ENCODE data around the gene SMPD3. TPM values are rescaled to one million over a fixed set of nuclear protein-coding genes. Genes with fewer than 3 reads are reported as not detected.

Gene SMPD3
- total and polyA plus RNA-seq, 4 donors: 1.7 to 13.9 (median 5.0) TPM

DNA sequence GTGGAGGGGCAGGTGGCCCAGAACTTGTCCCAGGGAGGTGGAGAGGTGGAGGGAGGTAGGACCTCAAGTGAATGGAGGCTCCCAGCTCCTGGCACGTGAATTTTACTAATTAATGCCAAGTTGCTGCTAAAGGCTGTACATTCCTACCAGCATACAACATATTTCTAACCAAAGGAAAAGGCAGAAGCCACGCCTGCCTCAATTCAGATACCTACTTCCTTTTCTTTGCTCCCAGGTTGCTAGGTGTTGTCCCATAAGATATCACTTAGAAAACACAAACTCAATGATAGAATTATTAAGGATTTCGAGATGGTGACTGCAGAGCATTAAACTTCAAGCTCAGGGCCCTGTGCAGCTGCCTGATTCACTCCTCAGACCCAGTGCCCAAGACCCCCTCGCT, 20.5 kb upstream of the SMPD3 start:
- no peak overlapping the region for H3K27ac ChIP-seq (ENCODE audit: low read depth in 1 of 2, low read length in 1 of 2)
- no peak overlapping the region for H3K4me3 ChIP-seq
- peaks cover 0 to 3% (median 0%) of the 10 kb centered on the region in 3 donors for H3K27me3 ChIP-seq (ENCODE audit: control insufficient read depth in 3 of 3, insufficient read depth in 3 of 3, low read length in 2 of 3)
- ATAC-seq (ENCODE audit: insufficient read depth, low FRiP score) (no peak), DNase-seq (no peak)
- no peaks in the 10 kb centered on the region for H3K36me3 ChIP-seq (ENCODE audit: control insufficient read depth in 4 of 4, insufficient read depth in 4 of 4, low read length in 4 of 4)
- H3K4me1 ChIP-seq (ENCODE audit: control insufficient read depth in 5 of 5, insufficient read depth in 5 of 5, low read length in 5 of 5): peaks cover 0 to 37% (median 7%) of the 10 kb centered on the region in 5 donors
- 60 to 63% methylated on average over 4 of the region's 4 CpGs for WGBS, 2 donors
- TF ChIP-seq, protein P1, sequence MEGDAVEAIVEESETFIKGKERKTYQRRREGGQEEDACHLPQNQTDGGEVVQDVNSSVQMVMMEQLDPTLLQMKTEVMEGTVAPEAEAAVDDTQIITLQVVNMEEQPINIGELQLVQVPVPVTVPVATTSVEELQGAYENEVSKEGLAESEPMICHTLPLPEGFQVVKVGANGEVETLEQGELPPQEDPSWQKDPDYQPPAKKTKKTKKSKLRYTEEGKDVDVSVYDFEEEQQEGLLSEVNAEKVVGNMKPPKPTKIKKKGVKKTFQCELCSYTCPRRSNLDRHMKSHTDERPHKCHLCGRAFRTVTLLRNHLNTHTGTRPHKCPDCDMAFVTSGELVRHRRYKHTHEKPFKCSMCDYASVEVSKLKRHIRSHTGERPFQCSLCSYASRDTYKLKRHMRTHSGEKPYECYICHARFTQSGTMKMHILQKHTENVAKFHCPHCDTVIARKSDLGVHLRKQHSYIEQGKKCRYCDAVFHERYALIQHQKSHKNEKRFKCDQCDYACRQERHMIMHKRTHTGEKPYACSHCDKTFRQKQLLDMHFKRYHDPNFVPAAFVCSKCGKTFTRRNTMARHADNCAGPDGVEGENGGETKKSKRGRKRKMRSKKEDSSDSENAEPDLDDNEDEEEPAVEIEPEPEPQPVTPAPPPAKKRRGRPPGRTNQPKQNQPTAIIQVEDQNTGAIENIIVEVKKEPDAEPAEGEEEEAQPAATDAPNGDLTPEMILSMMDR (IDR thresholded peaks at IDR 0.05; ENCODE audit: control extremely low read depth, extremely low read depth): no peak
- no peaks in the 10 kb centered on the region for H3K9me3 ChIP-seq (ENCODE audit: control insufficient read depth in 4 of 4, insufficient read depth in 3 of 4, low read length in 3 of 4)
- H3K9ac ChIP-seq (ENCODE audit: insufficient read depth in 1 of 2, low read length in 2 of 2): no peak overlapping the region

- H3K9ac ChIP-seq (ENCODE audit: insufficient read depth in 1 of 2, low read length in 2 of 2): no peak overlapping the region
- H3K27ac ChIP-seq (ENCODE audit: low read depth in 1 of 2, low read length in 1 of 2): no peak overlapping the region
- 51 to 56% methylated on average over 4 of the region's 4 CpGs for WGBS, 2 donors
- no peaks in the 10 kb centered on the region for H3K36me3 ChIP-seq (ENCODE audit: control insufficient read depth in 4 of 4, insufficient read depth in 4 of 4, low read length in 4 of 4)
- TF ChIP-seq, protein P1 (IDR thresholded peaks at IDR 0.05; ENCODE audit: control extremely low read depth, extremely low read depth): no peak
- H3K9me3 ChIP-seq (ENCODE audit: control insufficient read depth in 4 of 4, insufficient read depth in 3 of 4, low read length in 3 of 4): no peaks in the 10 kb centered on the region
- no peak for ATAC-seq (ENCODE audit: insufficient read depth, low FRiP score)
- H3K4me3 ChIP-seq: no peak overlapping the region
- no peak for DNase-seq
- peaks cover 0 to 17% (median 7%) of the 10 kb centered on the region in 5 donors for H3K4me1 ChIP-seq (ENCODE audit: control insufficient read depth in 5 of 5, insufficient read depth in 5 of 5, low read length in 5 of 5)
- peaks cover 0 to 3% (median 0%) of the 10 kb centered on the region in 3 donors for H3K27me3 ChIP-seq (ENCODE audit: control insufficient read depth in 3 of 3, insufficient read depth in 3 of 3, low read length in 2 of 3)
These were observed 17.9 kb upstream of the SMPD3 start for GRCh38 chr16:68466174-68466573.

DNA sequence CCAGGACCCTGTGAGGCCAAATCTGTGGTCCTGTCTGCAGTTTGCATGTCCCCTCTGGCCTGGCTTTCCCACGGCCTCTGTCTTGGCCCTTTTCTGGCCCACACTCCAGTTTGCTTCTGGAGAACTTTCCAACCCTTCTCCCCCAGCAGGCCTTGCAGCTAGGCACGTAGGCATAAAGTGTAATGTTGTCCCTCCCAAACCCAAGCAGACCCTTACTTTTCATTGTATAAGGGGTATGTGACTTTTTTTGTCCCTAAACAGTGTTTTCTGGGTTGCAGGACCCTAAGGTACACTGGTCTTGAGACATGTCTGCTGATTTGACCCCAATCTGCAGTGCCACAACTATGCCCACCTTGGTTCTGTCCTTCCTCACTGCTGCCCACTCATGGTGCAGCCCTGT, 15.6 kb upstream of the SMPD3 start:
- H3K36me3 ChIP-seq (ENCODE audit: control insufficient read depth in 4 of 4, insufficient read depth in 4 of 4, low read length in 4 of 4): no peaks in the 10 kb centered on the region
- H3K9me3 ChIP-seq (ENCODE audit: control insufficient read depth in 4 of 4, insufficient read depth in 3 of 4, low read length in 3 of 4): no peaks in the 10 kb centered on the region
- peaks cover 0 to 6% (median 0%) of the 10 kb centered on the region in 5 donors for H3K4me1 ChIP-seq (ENCODE audit: control insufficient read depth in 5 of 5, insufficient read depth in 5 of 5, low read length in 5 of 5)
- H3K27me3 ChIP-seq (ENCODE audit: control insufficient read depth in 3 of 3, insufficient read depth in 3 of 3, low read length in 2 of 3): peaks cover 0 to 3% (median 0%) of the 10 kb centered on the region in 3 donors
- H3K27ac ChIP-seq (ENCODE audit: low read depth in 1 of 2, low read length in 1 of 2): no peak overlapping the region
- WGBS, 2 donors: 92 to 93% methylated on average over 2 of the region's 2 CpGs
- ATAC-seq (ENCODE audit: insufficient read depth, low FRiP score): no peak
- no peak for DNase-seq
- TF ChIP-seq, protein P1 (IDR thresholded peaks at IDR 0.05; ENCODE audit: control extremely low read depth, extremely low read depth): no peak
- no peak overlapping the region for H3K9ac ChIP-seq (ENCODE audit: insufficient read depth in 1 of 2, low read length in 2 of 2)
- no peak overlapping the region for H3K4me3 ChIP-seq

- no peaks in the 10 kb centered on the region for H3K27me3 ChIP-seq (ENCODE audit: control insufficient read depth in 3 of 3, insufficient read depth in 3 of 3, low read length in 2 of 3)
- no peaks in the 10 kb centered on the region for H3K36me3 ChIP-seq (ENCODE audit: control insufficient read depth in 4 of 4, insufficient read depth in 4 of 4, low read length in 4 of 4)
- WGBS, 2 donors: 83 to 90% methylated on average over 3 of the region's 3 CpGs
- no peak overlapping the region for H3K9ac ChIP-seq (ENCODE audit: insufficient read depth in 1 of 2, low read length in 2 of 2)
- no peak for ATAC-seq (ENCODE audit: insufficient read depth, low FRiP score)
- no peak for DNase-seq
- H3K27ac ChIP-seq (ENCODE audit: low read depth in 1 of 2, low read length in 1 of 2): no peak overlapping the region
- H3K4me1 ChIP-seq (ENCODE audit: control insufficient read depth in 5 of 5, insufficient read depth in 5 of 5, low read length in 5 of 5): no peaks in the 10 kb centered on the region
- H3K4me3 ChIP-seq: no peak overlapping the region
- no peaks in the 10 kb centered on the region for H3K9me3 ChIP-seq (ENCODE audit: control insufficient read depth in 4 of 4, insufficient read depth in 3 of 4, low read length in 3 of 4)
- TF ChIP-seq, protein P1 (IDR thresholded peaks at IDR 0.05; ENCODE audit: control extremely low read depth, extremely low read depth): no peak
These were observed 11.8 kb upstream of the SMPD3 start for GRCh38 chr16:68460067-68460466.

All from lung (tissue), 12 donors.